Stimulated activated CD8-positive, alpha-beta memory T cell treated with anti-CD3 and anti-CD28 coated beads, Interleukin-4, amount 100 ng/mL, for 1 hour (primary cell): ENCODE data around the gene PRPF6.
"Not testable (repeated sequence)": the region's sequence is repeated elsewhere in the genome, so short reads cannot be mapped to it uniquely, and the experiment has no call there.

Experiments used
- DNase-seq, 2 donors: peaks; one replicate each; pipeline ENCODE4 v3.0.0-alpha.2; 2020; ENCODE audit warnings: low read depth in 2 of 2, low spot score in 1 of 2

The PRPF6 gene

DNA sequence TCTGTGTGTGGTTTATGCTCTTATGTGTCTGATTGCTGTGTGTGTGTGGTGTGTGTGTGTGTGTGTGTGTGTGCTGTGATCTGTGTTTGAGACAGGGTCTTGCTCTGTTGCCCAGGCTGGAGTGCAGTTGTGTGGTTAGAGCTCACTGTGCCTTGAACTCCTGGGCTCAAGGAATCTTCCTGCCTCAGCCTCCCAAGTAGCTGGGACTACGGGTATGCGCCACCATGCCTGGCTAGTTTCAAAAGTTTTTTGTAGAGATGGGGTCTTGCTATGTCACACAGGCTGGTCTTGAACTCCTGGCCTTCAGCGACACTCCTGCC is 7.8 kb upstream of the PRPF6 start:
- DNase-seq, result no peak

DNA sequence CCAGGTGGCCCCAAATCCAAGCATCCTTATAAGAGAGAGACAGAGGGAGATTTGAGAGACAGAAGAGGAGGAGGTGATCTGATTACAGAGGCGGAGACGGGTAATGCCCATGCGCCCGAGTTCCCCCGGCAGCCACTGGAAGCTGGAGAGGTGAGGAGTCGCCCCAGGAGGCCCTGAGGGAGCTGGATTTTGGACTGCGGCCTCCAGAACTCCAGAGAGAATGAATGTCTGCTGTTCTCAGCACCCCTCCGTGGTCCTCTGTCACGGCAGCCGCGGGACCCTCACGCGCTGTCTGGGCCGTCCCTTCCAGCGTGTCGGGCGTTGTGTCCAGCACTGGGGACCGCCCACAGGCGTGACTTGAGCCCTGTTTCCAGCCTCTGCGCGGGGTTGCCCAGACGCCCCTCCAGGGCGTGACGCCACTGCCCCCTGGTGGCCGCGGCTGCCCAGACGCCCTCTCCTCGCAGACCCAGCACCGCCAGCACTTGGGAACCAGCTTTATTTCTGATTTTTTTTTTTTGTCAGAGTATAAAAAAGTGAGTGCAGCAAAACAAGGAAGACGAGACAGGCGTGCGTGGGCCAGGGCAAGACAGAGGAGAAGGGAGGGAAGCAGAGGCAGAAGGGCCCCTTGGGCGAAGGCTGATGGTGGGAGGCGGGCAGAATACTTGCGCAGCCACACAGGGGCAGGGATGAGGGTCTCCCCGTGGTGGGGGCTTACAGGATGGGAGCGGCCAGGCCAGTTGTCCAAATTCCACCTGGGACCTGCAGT is 7.1 kb upstream of the PRPF6 start:
- DNase-seq, result no peak

DNA sequence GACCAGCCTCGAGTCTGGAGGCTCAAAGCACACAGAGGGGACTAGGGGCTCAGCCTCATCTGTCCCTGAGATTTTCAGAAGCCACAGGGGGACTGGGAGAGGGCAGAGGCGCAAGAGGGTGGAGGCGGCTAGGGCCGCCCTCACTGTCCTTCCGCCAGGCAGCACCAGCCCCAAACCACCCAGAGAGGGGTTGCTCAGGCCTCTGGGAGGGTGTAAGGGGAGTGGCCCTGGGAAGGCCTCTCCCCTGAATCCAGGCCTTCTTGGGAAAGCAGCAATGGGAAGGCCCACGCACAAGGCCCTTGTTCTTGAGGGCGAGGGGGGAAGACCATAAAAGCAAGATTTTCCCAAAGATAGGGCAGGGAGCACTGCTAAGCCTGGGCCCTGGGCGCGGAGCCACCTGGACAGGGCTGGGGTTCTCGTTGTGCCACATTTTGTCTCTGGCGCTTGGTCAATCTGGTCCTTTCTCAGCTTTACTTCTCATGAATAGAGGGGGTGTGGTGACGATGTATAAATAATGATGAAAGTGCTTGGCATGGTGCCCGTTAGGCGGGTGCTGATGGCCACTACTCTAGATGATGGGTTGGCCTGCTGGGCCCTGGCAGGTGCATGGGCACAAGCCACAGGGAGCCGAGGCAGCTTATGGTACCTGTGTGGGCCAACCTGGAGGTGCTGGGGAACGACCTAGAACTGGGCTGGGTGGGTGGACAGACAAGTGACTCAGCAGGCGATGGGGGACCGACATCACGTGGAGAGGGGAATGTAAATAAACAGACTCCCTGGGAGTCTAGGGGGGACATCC is 6.3 kb upstream of the PRPF6 start:
- no peak for DNase-seq

DNA sequence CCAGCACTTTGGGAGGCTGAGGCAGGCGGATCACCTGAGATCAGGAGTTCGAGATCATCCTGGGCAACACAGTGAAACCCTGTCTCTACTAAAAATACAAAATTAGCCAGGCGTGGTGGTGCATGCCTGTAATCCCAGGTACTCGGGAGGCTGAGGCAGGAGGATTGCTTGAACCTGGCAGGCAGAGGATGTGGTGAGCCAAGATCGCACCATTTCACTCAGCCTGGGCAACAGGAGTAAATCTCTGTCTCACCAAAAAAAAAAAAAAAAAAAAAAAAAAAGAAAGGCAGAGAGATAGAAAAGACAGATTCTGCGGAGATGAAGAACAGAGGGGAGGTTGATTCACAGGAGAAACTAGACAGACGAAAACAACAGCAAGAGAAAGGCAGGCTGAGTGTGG is 4.4 kb upstream of the PRPF6 start:
- DNase-seq, result not testable (repeated sequence)

DNA sequence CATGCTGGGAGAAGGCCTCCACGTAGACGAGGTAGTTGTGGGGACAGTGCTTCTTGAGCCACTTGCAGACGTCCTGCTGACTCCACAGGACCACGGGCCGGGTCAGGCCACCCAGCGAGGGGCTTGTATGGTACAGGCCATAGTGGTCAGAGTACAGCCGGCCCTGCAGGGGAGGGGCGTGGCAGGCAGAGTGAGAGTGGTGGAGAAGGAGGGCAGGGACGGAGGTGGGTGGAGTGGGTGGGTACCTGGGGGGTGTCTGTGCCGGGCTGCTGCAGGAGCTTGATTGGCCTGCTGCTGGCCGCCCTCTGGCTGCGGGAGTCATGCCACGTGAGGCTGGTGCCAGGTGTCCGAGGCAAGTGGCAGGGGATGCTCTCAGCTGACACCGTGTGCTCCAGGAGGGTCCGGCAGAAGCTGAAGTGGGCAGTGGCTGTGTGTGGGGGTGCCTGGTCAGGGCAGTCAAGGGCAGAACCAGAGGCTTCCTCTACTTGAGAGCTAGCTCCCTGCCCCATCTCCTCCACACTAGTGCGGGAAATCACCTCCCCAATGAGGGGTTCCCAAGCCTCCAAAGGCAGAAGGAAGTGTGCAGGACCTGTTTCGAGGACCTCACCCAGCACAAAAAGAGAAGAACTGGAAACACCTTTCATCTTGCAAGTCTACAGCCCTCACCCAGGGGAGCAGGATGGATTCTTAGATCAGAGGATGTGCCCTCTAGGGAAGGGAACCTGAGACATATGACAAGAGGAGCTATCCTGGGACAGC is 3.8 kb upstream of the PRPF6 start:
- no peak for DNase-seq

DNA sequence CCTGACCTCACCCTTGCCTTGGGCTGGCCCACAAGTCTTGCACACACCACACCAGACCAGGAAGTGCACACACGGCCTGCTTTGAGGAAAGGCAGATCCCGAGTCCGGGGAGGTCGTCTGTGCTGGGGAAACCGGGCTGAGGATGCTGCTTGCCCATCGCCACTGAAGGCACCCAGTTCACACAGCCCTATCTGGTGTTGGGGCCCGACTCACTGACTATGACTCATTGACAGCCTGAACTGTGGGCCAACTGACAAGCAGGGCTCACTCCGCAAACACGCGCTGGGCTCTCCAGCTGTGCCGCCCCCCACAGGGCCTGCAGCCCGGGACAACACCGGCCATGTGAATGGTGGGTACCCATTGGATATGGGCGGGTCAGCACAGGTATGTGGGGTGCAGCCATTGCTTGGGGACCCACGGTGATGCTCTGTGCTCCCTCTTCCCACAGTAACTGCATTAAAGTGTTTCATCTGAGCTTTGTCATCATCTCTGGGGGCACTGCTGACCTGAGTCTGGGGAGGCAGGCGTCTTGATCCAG is 3.1 kb upstream of the PRPF6 start:
- peak in 1 of 2 donors; percentile 37 for DNase-seq

DNA sequence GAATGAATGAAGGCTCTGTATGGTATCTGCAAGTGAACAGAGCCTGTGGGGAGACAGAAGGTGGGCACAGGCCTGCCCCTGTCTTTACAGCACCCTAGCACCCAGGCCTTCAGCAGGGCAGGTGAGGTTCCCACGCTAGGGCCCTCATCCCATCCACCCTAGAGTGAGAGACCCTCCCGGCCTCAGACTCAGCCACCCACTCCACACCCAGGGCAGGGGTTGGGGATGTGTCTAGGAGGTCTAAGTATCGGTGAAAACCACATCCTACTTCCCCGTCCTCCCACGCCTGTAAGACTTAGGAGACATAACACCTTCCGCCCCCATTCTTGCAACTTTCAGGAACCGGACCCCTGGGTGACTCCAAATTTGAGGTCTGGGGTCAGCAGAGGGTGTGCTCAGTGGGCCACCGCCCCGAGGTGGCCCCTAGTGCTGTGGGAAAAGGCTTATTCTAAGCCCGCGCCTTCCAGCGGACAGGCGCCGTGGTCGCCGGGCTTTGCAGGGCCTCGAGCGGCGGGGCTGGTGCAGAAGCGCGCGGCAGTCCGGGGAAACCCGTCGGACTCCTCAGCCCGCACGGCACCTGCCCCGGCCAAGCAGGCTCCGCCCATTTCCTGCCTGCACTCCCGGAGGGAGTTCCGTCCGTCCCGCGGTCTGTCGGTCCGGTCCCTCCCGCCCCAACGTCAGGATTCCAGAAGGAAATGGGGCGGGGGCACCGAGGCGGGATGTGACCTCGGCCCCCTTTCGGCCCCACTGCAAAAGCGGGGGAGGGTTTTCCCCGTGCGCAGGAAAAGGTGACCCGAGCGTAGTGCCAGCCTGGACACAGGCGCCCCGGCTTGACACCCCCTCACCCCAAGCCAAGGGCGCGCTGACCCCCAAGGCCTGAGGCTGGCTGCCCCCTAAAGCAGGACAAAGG is 2.4 kb upstream of the PRPF6 start:
- DNase-seq, result no peak

DNA sequence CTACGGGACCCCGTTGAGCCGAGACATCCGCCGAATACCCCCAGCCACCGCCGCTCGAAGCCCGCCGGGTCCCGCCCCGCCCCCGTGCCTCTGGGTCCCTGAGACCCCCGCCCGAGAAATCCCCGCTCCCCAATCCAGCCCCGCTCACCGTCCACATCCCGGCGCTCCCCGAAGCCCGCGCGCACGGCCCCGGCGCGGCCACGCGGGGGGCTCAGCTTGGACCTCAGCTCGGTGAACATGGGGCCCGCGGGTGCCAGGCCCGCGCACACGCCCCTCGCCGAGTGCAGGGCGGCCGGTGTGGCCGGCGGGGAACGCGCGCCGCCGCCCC is 1.7 kb upstream of the PRPF6 start:
- DNase-seq, result no peak

DNA sequence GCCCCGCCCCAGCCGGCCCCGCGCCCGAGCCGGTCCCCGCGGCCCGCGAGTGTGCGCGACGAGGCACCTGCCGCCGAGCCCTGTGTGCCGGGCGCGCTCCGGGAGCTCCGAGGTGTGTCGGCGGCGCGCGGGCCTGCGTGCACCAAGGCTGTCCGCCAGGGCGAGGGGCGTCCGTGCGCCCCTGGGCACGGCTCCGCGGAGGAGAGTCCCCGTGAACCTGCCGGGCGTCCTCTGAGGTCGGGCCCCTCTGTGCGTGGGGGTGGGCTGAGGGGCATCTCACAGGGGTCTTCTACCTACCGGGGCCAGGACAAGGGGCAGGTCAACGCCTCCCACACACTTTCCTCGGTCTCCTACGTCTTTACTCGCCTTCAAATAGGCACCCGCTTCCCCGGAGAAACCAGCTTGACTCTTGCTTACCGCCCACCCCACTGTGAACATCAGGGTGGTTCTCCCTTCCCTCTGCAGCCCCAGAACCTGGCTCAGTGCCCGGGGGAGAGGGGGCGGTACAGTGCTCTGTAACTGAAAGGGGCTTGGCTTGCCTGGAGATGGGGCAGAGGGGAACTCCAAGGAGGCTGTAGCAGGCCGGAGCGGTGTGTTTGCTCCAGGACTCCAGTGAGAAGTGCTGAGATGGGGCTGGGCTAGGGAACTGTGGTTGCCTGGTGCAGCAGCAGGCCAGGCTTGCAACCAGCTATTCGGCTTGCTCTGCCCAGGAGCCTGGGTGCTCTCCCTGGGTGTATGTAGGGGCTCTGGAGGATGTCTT is 1.2 kb upstream of the PRPF6 start, which contains the start of gene SAMD10:
Gene SAMD10, minus strand, starts transcription at position 86 of the 760 bp plus-strand sequence. CDS start 175 bp downstream, outside the sequence.
- DNase-seq, result peak in 1 of 2 donors; percentile 49

DNA sequence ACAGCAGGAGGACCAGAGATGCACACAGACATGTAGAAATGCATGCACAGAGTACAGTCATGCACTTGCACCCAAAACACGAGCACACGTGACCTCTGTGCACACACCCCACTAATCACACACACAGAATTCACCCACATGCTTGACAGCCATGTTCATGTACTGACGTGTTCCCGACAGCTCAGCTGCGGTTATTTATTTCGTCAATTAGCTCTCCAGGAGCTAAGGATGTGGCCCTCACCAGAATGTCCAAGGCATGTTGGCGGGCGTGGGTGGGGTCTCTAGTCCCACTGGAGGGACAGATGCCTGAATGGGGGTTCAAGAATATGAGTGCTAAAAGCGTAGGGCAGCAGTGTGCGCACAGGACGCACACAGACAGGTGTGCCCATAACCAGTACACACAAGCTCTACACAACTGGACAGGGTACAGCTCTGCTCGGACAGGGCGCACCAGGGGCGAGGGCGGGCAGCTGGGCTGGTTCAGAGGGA is 571 bp upstream of the PRPF6 start:
- DNase-seq, result no peak

DNA sequence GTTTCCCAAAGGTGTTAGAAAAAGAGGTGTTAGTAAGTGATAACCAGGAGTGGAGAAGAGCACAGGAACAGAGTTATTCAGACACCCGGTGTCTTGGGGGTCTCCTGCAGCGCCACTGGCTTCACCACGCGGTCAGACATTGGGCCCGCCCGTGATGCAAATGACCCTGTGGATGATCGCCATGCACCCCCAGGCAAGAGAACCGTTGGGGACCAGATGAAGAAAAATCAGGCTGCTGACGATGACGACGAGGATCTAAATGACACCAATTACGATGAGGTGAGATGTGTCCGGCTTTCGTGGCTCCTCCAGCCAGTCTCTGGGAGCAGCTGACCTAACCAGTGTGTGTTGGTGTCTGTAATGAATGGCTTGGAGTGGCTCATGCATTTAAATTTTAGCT is 2.0 kb downstream of the PRPF6 start:
- no peak for DNase-seq

DNA sequence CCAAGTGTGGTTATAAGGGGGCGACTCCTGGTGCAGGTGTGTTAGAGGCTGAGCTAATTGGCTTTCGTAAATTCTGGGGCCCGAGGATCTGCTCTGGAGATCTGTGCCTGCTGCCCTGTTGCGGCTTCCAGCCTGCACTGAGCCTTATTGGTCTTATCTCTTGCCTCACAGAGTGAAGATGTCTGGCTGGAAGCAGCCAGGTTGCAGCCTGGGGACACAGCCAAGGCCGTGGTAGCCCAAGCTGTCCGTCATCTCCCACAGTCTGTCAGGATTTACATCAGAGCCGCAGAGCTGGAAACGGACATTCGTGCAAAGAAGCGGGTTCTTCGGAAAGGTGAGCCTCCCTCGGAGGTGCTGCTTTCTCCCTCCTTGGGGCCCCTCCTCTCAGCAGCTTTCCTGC is 20.0 kb downstream of the PRPF6 start:
- DNase-seq, result no peak

DNA sequence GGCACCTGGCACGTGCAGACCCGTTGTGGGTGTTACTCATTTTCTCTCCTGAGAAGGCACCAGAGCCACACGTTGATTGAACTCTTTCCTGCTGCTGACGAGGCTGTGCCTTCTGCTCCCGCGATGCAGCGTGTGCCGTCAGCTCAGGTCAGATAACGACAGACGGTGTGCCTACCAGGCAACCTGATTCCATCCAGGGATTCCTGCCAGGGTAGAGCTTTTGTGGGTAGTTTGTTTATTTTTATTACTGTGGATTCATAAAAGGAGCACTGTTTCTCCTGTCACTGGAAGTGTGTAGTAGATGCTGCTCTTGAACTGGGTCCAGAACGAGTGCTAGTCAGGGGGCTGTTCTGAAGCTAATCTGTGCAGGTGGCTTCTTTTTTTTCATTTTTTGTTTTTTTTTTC is 20.7 kb downstream of the PRPF6 start:
- DNase-seq, result no peak

DNA sequence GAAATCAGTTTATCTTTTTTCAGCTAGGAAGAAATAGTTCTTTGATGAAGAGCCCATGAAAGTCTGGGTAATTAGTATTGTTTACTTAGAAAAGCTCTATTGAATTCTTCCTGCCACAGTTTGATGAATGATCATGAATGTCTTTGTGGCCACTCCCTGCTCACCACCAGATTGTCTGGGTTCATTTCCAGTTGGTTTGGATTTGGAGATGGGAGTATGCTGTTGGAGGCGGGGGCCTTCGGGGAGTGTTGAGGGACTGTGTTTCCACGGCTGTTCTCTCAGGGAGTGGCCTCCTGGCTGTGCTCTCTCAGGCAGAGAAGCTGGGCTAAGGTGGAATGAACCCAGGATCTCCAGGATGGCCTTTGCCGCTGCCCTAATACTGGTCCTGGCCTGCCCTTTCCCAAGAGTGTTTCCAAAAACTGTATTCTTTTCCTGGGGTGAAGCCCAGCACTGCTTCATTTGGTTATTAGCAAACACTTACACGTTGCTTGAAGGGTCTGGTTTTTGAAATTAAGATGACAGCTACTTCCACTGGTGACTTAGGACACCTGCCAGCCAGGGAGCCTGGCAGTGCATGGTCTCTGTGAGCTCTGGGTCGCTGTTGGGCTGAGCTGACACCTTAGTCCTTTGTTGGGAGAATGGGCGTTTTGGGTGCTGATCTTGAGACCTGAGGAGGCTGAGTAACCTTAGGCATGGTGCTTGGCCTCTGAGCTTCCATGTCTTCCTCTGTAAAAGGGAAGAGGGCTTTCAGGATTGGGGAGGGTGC is 23.2 kb downstream of the PRPF6 start:
- DNase-seq, result no peak

DNA sequence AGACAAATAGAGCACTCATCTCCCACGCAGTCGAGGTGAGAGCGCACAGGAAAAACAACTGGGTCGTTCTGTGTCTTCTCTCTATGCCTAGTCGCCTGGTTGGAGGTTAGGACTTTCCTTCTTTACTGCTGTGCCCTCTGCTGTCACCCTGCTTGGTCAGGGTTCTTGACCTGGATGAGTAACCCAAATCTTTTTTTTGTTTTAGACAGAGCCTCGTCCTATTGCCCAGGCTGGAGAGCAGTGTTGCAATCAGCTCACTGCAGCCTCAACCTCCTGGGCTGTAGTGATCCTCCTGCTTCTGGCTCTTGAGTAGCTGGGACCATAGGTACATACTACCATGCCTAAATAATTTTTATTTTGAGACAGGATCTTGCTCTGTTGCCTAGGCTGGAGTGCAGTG is 24.5 kb downstream of the PRPF6 start:
- no peak for DNase-seq

DNA sequence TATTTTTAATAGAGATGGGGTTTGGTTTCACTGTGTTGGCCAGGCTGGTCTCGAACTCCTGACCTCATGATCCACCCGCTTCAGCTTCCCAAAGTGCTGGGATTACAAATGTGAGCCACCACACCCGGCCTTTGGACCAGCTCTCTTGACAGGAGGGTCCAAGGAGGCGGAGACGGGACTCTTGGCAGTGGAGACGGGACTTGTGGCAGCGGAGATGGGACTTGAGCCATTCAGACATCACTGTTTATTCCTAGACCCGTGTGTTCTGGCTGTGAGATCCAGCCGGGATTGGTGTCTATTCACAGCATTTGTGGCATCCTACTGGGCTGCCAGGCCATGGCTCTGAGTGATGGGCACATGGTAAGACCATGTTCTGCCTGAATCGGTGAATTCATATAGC is 25.6 kb downstream of the PRPF6 start:
- DNase-seq, result no peak

DNA sequence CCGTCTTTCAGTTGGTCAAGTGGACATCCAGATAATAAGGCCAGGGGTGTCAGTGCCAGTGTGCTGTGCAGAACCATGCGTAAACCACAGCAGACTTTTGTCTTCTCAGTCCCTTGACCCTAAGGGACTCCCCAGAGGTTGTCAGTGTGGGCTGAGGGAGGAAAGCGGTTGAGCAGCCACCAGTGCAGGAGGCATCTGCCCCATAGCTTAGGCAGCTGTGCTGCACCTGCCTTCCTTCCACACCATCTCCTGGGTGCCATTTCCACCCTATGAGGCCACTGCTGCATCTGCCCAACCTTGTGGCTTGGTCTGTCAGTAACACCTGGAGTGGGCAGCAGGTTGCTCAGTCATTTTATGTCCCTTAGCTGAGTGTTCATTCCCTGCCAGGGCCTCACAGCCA is 26.0 kb downstream of the PRPF6 start:
- DNase-seq, result no peak

DNA sequence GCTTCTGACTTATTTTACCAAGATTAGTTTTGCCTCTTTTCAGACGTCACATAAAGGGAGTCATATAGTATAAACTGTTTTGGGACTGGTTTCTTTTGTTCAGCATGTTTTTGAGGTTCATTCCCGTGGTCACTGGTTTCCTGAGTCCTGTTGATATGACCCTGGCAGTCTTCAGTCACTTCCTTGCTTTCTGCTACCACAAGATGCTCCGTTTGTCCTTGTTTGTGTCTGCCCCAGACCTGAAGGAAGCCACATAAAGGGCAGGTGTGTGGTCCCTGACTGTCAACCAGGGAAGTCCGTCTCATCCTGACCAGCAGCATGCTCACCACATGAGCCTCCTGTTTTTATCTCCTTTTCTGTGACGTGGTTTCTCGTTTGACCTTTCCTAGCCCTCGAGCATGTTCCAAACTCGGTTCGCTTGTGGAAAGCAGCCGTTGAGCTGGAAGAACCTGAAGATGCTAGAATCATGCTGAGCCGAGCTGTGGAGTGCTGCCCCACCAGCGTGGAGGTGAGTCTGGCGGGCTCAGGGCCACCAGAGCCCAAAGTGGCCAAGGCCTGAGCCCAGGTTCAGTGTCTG is 29.0 kb downstream of the PRPF6 start:
- no peak for DNase-seq
